ENCODE data around the gene OBP2A. TPM values are rescaled to one million over a fixed set of nuclear protein-coding genes. Genes with fewer than 3 reads are reported as not detected.
"Not testable (repeated sequence)": the region's sequence is repeated elsewhere in the genome, so short reads cannot be mapped to it uniquely, and the experiment has no call there.

OBP2A gene
- total RNA-seq, 1 experiment from 2014 or later = not detected

DNA sequence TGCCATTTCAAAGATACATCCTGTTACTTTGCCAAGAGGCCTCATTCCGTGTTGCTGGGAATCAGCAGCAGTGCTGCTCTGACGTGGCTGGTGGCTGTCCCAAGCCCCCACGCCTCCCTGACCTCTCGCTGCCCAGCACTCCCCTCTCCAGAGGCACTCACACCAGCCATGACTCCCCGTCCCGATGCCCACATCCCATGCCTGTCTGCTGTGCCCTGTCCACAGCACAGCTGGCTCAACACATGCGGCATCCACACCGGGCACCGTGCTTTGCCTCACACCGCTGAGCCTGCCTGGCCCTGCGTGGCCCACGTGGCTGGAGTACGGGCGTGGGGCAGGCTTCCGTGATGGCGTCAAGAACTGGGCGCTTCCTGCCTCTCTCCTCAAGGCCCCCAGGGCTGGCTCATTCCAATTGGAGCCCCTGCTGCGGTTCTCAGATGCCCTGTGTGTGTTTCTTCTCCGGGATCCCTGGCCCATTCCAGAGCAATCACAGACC is 32.5 kb upstream of the OBP2A start:
- ChIA-PET RAD21 (ENCODE audit: low non-redundant PET in 1 of 2, low total read pairs in 2 of 2, uncharacterized antibody in 2 of 2, unreplicated experiment in 2 of 2) (no interaction called here), CTCF (no interaction called here), POLR2A (no interaction called here)
- no peak for ATAC-seq
- TF ChIP-seq, protein P1, sequence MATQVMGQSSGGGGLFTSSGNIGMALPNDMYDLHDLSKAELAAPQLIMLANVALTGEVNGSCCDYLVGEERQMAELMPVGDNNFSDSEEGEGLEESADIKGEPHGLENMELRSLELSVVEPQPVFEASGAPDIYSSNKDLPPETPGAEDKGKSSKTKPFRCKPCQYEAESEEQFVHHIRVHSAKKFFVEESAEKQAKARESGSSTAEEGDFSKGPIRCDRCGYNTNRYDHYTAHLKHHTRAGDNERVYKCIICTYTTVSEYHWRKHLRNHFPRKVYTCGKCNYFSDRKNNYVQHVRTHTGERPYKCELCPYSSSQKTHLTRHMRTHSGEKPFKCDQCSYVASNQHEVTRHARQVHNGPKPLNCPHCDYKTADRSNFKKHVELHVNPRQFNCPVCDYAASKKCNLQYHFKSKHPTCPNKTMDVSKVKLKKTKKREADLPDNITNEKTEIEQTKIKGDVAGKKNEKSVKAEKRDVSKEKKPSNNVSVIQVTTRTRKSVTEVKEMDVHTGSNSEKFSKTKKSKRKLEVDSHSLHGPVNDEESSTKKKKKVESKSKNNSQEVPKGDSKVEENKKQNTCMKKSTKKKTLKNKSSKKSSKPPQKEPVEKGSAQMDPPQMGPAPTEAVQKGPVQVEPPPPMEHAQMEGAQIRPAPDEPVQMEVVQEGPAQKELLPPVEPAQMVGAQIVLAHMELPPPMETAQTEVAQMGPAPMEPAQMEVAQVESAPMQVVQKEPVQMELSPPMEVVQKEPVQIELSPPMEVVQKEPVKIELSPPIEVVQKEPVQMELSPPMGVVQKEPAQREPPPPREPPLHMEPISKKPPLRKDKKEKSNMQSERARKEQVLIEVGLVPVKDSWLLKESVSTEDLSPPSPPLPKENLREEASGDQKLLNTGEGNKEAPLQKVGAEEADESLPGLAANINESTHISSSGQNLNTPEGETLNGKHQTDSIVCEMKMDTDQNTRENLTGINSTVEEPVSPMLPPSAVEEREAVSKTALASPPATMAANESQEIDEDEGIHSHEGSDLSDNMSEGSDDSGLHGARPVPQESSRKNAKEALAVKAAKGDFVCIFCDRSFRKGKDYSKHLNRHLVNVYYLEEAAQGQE (IDR thresholded peaks at IDR 0.05; ENCODE audit: low read depth) = no peak
- no peak for TF ChIP-seq FOSL1 (IDR thresholded peaks at IDR 0.05; ENCODE audit: low read depth)
- no peak for TF ChIP-seq YY1 (IDR thresholded peaks at IDR 0.05; ENCODE audit: extremely low read depth, insufficient replicate concordance, low read depth, low read length)
- TF ChIP-seq, protein P2, sequence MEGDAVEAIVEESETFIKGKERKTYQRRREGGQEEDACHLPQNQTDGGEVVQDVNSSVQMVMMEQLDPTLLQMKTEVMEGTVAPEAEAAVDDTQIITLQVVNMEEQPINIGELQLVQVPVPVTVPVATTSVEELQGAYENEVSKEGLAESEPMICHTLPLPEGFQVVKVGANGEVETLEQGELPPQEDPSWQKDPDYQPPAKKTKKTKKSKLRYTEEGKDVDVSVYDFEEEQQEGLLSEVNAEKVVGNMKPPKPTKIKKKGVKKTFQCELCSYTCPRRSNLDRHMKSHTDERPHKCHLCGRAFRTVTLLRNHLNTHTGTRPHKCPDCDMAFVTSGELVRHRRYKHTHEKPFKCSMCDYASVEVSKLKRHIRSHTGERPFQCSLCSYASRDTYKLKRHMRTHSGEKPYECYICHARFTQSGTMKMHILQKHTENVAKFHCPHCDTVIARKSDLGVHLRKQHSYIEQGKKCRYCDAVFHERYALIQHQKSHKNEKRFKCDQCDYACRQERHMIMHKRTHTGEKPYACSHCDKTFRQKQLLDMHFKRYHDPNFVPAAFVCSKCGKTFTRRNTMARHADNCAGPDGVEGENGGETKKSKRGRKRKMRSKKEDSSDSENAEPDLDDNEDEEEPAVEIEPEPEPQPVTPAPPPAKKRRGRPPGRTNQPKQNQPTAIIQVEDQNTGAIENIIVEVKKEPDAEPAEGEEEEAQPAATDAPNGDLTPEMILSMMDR (IDR thresholded peaks at IDR 0.05 in 2 of 3, conservative IDR thresholded peaks at IDR 0.05 in 1 of 3; ENCODE audit: borderline replicate concordance in 1 of 3, insufficient read depth in 1 of 3, low read depth in 2 of 3, low read length in 2 of 3) = no peak
- no peak for TF ChIP-seq TCF7L2 (IDR thresholded peaks at IDR 0.05; ENCODE audit: borderline replicate concordance, extremely low read depth, insufficient read depth, insufficient read length)
- TF ChIP-seq SIN3A (IDR thresholded peaks at IDR 0.05; ENCODE audit: low read depth) = no peak
- TF ChIP-seq SRF (IDR thresholded peaks at IDR 0.05; ENCODE audit: low read depth) = no peak
- TF ChIP-seq, protein P3, sequence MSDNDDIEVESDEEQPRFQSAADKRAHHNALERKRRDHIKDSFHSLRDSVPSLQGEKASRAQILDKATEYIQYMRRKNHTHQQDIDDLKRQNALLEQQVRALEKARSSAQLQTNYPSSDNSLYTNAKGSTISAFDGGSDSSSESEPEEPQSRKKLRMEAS (IDR thresholded peaks at IDR 0.05) = no peak
- no peak for TF ChIP-seq RAD21 (IDR thresholded peaks at IDR 0.05; ENCODE audit: low read depth)
- Histone ChIP-seq H3K9ac (ENCODE audit: low read length) (no peak overlapping the region), H3K36me3 (ENCODE audit: control insufficient read depth in 1 of 2, insufficient read depth in 2 of 2, low read length in 2 of 2) (no peaks in the 10 kb centered on the region), H3K9me3 (ENCODE audit: control insufficient read depth in 1 of 2, insufficient read depth in 1 of 2, low read depth in 1 of 2, low read length in 2 of 2) (no peaks in the 10 kb centered on the region; a peak in 1 of 4 replicates), H3K4me2 (ENCODE audit: low read length) (no peak overlapping the region), H3K27me3 (ENCODE audit: insufficient read depth, low read length) (no peaks in the 10 kb centered on the region), H3K9me2 (ENCODE audit: insufficient read depth) (no peaks in the 10 kb centered on the region), H2AFZ (ENCODE audit: low read depth, low read length, poor library complexity, severe bottlenecking) (no peak overlapping the region), H3K79me2 (ENCODE audit: insufficient read depth, low read length) (no peaks in the 10 kb centered on the region), H4K20me1 (ENCODE audit: insufficient read depth) (no peaks in the 10 kb centered on the region), H3K4me3 (replicated peaks in 1 of 2; ENCODE audit: low read depth in 1 of 2, low read length in 2 of 2) (no peak overlapping the region), H3K27ac (ENCODE audit: low read depth, low read length) (no peak overlapping the region), H3K4me1 (ENCODE audit: control insufficient read depth in 1 of 2, insufficient read depth in 2 of 2, low read length in 2 of 2) (peaks cover 6 to 24% of the 10 kb centered on the region in 2 experiments; a peak in 3 of 4 replicates)
- DNase-seq (ENCODE audit: low read depth, low spot score) = no peak
- BruUV-seq (replicated peaks) = no TSS peak
- intact Hi-C loops (cut with micrococcal nuclease) = no loop called here

DNA sequence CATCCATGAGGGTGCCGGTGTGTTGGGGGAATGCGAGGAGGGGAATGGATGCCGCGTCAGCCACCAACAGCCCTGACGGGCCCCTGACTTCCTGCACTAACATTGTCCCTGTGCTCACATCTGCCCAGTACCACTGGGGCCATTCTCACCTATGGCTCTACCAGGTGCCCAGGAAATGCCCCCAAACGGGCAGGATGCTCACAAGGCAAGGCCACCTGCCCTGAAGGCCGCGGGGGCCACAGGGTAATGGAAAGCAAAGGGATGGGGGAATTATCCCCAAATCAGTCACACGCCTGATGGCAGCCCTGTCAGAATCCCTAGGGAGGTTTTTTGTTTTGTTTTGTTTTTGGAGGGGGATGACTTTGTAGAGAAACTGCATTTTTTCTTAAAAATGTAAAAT is 32.0 kb upstream of the OBP2A start:
- BruUV-seq (replicated peaks); H3K27ac ChIP-seq (ENCODE audit: low read depth, low read length); H3K4me3 ChIP-seq (replicated peaks in 1 of 2; ENCODE audit: low read depth in 1 of 2, low read length in 2 of 2); H3K4me2 ChIP-seq (ENCODE audit: low read length); H3K9me3 ChIP-seq (ENCODE audit: control insufficient read depth in 1 of 2, insufficient read depth in 1 of 2, low read depth in 1 of 2, low read length in 2 of 2); H3K9me2 ChIP-seq (ENCODE audit: insufficient read depth); RAD21 ChIA-PET (ENCODE audit: low non-redundant PET in 1 of 2, low total read pairs in 2 of 2, uncharacterized antibody in 2 of 2, unreplicated experiment in 2 of 2); H3K79me2 ChIP-seq (ENCODE audit: insufficient read depth, low read length); DNase-seq (ENCODE audit: low read depth, low spot score); POLR2A ChIA-PET; intact Hi-C loops (cut with micrococcal nuclease); ATAC-seq; H2AFZ ChIP-seq (ENCODE audit: low read depth, low read length, poor library complexity, severe bottlenecking); H4K20me1 ChIP-seq (ENCODE audit: insufficient read depth); H3K9ac ChIP-seq (ENCODE audit: low read length); H3K36me3 ChIP-seq (ENCODE audit: control insufficient read depth in 1 of 2, insufficient read depth in 2 of 2, low read length in 2 of 2); H3K27me3 ChIP-seq (ENCODE audit: insufficient read depth, low read length); CTCF ChIA-PET: not testable (repeated sequence)
- H3K4me1 ChIP-seq (ENCODE audit: control insufficient read depth in 1 of 2, insufficient read depth in 2 of 2, low read length in 2 of 2) = peaks cover 6 to 24% of the 10 kb centered on the region in 2 experiments; a peak in 3 of 4 replicates
